A549 (cell line): ENCODE data around the gene CYP2S1. TPM values are rescaled to one million over a fixed set of nuclear protein-coding genes. Genes with fewer than 3 reads are reported as not detected.

ENCODE experiments used
- ATAC-seq, 2 experiments: fragments of 200-7000 bp in 1 of 2; fragments of >200 bp in 1 of 2; cut with Nextera tagmentation in 1 of 2; cut with Tn5 transposase in 1 of 2; 3 replicates each; pipeline versions ENCODE4 v1.8.0 to v1.9.1; 2018 to 2020; ENCODE audit warnings: mild to moderate bottlenecking in 1 of 2, moderate library complexity in 1 of 2
- CTCF ChIA-PET: fragments of 300-600 bp; sonication (Branson Sonifier 250); formaldehyde crosslinking; extraction: SDS; loops from one replicate; lab custom pipeline; 2021; ENCODE audit warnings: antibody characterized with exemption, inconsistent platforms; lab: Yijun Ruan, JAX
- POLR2A ChIA-PET: fragments of 350-600 bp; formaldehyde crosslinking; extraction: SDS; loops from one replicate; lab custom pipeline; 2021; ENCODE audit warnings: antibody characterized with exemption, inconsistent platforms; lab: Yijun Ruan, JAX
- DNase-seq, 2 experiments: peaks; one replicate each; pipeline versions ENCODE4 v3.0.0 to v3.0.0-alpha.2; 2011 to 2016; ENCODE audit warnings: low read depth in 1 of 2, low spot score in 1 of 2
- FAIRE-seq: peaks from 2 replicates; lab custom pipeline; 2011; peaks lifted over from hg19 to GRCh38; lab: Jason Lieb, UNC
- H3K27ac ChIP-seq, 2 experiments: fragments of >200 bp; sonication (Bioruptor Twin); formaldehyde crosslinking; 3 replicates each; pipeline ENCODE4 v1.5.1; 2016 to 2017
- H3K4me1 ChIP-seq: fragments of >200 bp; sonication (Bioruptor Twin); formaldehyde crosslinking; 3 replicates; pipeline ENCODE4 v1.6.1; 2016
- H3K4me2 ChIP-seq: fragments of >200 bp; sonication (Bioruptor Twin); formaldehyde crosslinking; 3 replicates; pipeline ENCODE4 v1.6.1; 2016
- H3K4me3 ChIP-seq: fragments of >200 bp; sonication (Bioruptor Twin); formaldehyde crosslinking; 3 replicates; pipeline ENCODE4 v1.5.1; 2016
- H3K9me3 ChIP-seq: fragments of >200 bp; sonication (Bioruptor Twin); formaldehyde crosslinking; 3 replicates; pipeline ENCODE4 v1.6.1; 2016
- CHD4 ChIP-seq: fragments of 200-600 bp; sonication (generic); IDR thresholded peaks from 2 replicates; pipeline ENCODE4 v1.6.1; 2016; ENCODE audit warnings: antibody characterized with exemption, mild to moderate bottlenecking, borderline replicate concordance
- CTCF ChIP-seq: fragments of >200 bp; sonication (Bioruptor Twin); formaldehyde crosslinking; IDR thresholded peaks from 3 replicates; pipeline ENCODE4 v1.5.1; 2016
- EHF ChIP-seq: fragments of 250-450 bp; sonication (Bioruptor Pico); IDR thresholded peaks from 2 replicates; pipeline ENCODE4 v1.5.0; 2020; ENCODE audit warnings: mild to moderate bottlenecking
- ELK1 ChIP-seq: fragments of 150-350 bp; IDR thresholded peaks from 2 replicates; pipeline ENCODE4 v1.6.1; 2014; ENCODE audit warnings: low read depth, mild to moderate bottlenecking, low read length
- FOSB ChIP-seq: fragments of 250-450 bp; sonication (Bioruptor Pico); IDR thresholded peaks from 2 replicates; pipeline ENCODE4 v1.5.0; 2020; ENCODE audit warnings: mild to moderate bottlenecking, moderate library complexity
- FOXS1 ChIP-seq: fragments of 250-450 bp; sonication (Bioruptor Pico); IDR thresholded peaks from 2 replicates; pipeline ENCODE4 v1.5.0; 2020; ENCODE audit warnings: mild to moderate bottlenecking, moderate library complexity
- HES2 ChIP-seq: fragments of >200 bp; sonication (Bioruptor Twin); formaldehyde crosslinking; IDR thresholded peaks from 2 replicates; pipeline ENCODE4 v1.6.1; 2016
- HMGXB4 ChIP-seq: fragments of 250-450 bp; sonication (Bioruptor Pico); IDR thresholded peaks from 2 replicates; pipeline ENCODE4 v1.5.0; 2021; ENCODE audit warnings: mild to moderate bottlenecking, moderate library complexity, borderline replicate concordance
- KDM5A ChIP-seq: fragments of 200-600 bp; sonication (generic); IDR thresholded peaks from 2 replicates; pipeline ENCODE4 v1.6.1; 2016; ENCODE audit warnings: antibody characterized with exemption, mild to moderate bottlenecking
- MAFK ChIP-seq: fragments of 450-650 bp; IDR thresholded peaks from 2 replicates; pipeline ENCODE4 v1.6.1; 2014; ENCODE audit not compliant: partially characterized antibody
- MAX ChIP-seq: IDR thresholded peaks from 2 replicates; pipeline ENCODE4 v1.6.1; 2012
- MYC ChIP-seq: IDR thresholded peaks from 2 replicates; pipeline ENCODE4 v1.6.1; 2012; ENCODE audit warnings: mild to moderate bottlenecking, inconsistent platforms, low read length, improper control_type of control experiment, borderline replicate concordance
- NFE2L2 ChIP-seq: fragments of 150-350 bp; conservative IDR thresholded peaks from 2 replicates; pipeline ENCODE4 v1.6.1; 2014; ENCODE audit warnings: low read length
- PHF8 ChIP-seq: fragments of 200-600 bp; sonication (generic); IDR thresholded peaks from 2 replicates; pipeline ENCODE4 v1.6.1; 2016; ENCODE audit warnings: low read depth, mild to moderate bottlenecking, antibody characterized with exemption, moderate library complexity, borderline replicate concordance
- RCOR1 ChIP-seq: fragments of 150-350 bp; IDR thresholded peaks from 2 replicates; pipeline ENCODE4 v1.6.1; 2014; ENCODE audit warnings: antibody characterized with exemption, low read length, low read depth
- REST ChIP-seq: fragments of 200-600 bp; sonication (generic); IDR thresholded peaks from 2 replicates; pipeline ENCODE4 v1.6.1; 2016; ENCODE audit warnings: antibody characterized with exemption, mild to moderate bottlenecking, moderate library complexity
- RNF2 ChIP-seq: fragments of 200-600 bp; sonication (generic); IDR thresholded peaks from 2 replicates; pipeline ENCODE4 v1.6.1; 2016; ENCODE audit warnings: low read depth, mild to moderate bottlenecking, antibody characterized with exemption, moderate library complexity, borderline replicate concordance
- SREBF2 ChIP-seq: fragments of 450-650 bp; IDR thresholded peaks from 2 replicates; pipeline ENCODE4 v1.6.1; 2014; ENCODE audit warnings: mild to moderate bottlenecking, moderate library complexity
- USF2 ChIP-seq: fragments of 450-650 bp; IDR thresholded peaks from 2 replicates; pipeline ENCODE4 v1.6.1; 2014; ENCODE audit warnings: antibody characterized with exemption
- ZFP36 ChIP-seq: fragments of 450-650 bp; IDR thresholded peaks from 2 replicates; pipeline ENCODE4 v1.6.1; 2014; ENCODE audit warnings: borderline replicate concordance; ENCODE audit not compliant: partially characterized antibody
- ZSCAN20 ChIP-seq: fragments of 250-450 bp; sonication (Bioruptor Pico); IDR thresholded peaks from 2 replicates; pipeline ENCODE4 v1.8.0; 2022; ENCODE audit warnings: mild to moderate bottlenecking, moderate library complexity
- WGBS: methylation state at CpG from one replicate; pipeline ENCODE4 v1.1.6; 2017; ENCODE audit errors: missing lambda C conversion rate; 5-methylcytosine and 5-hydroxymethylcytosine counted together
- polyA plus RNA-seq, 4 experiments: library from polyadenylated mRNA; depleted of rRNA in 3 of 4; stranded (reverse); fragments of >200 nt; fragmentation: RNase III in 1 of 4; extraction: RNeasy Plus Mini Kit Qiagen cat#74134 plus additional on column Dnase treatment in 1 of 4; gene quantifications; 2 replicates in 3 of 4; 3 replicates in 1 of 4; pipeline ENCODE4 v1.2.3, GENCODE V29; 2011 to 2017

CYP2S1 gene
- polyA plus RNA-seq, 2 of the 4 experiments (the other 2 are of a cell fraction) = 8.6 to 28.1 TPM

- H3K4me1 ChIP-seq = peaks cover 26% of the 10 kb centered on the region
- TF ChIP-seq MYC (no peak), MAFK (no peak), HES2 (no peak), RNF2 (no peak), CHD4 (no peak), HMGXB4 (CRISPR knock-in tag) (no peak), KDM5A (no peak), SREBF2 (no peak)
- TF ChIP-seq, all 56 proteins: peak for 0
- ATAC-seq (no peak), FAIRE-seq (peak; percentile 79), DNase-seq (no peak)
- ChIA-PET CTCF (interaction anchor here (0.7 to 16.4 kb wide), 10 partner anchors 7 to 967 kb away, joined by 3 to 295 read pairs (median 10); partner anchors contain the start of gene HNRNPUL1), POLR2A (no interaction called here)
- H3K4me3 ChIP-seq = no peak overlapping the region
- peak overlapping the region in 1 of 2 experiments; percentile 59; a peak in 3 of 6 replicates for H3K27ac ChIP-seq
- no peaks in the 10 kb centered on the region for H3K9me3 ChIP-seq
- H3K4me2 ChIP-seq = no peak overlapping the region
- 92% methylated on average over 3 of the region's 3 CpGs for WGBS
Measured at GRCh38 chr19:41230067-41230857, 37.2 kb downstream of the CYP2S1 start.

GRCh38 chr19:41232686-41233085 is 39.7 kb downstream of the CYP2S1 start:
- ChIA-PET CTCF (interaction anchor here (0.9 to 9.4 kb wide), 7 partner anchors 12 to 76 kb away, joined by 3 to 119 read pairs (median 7); partner anchors contain the start of gene HNRNPUL1), POLR2A (no interaction called here)
- Histone ChIP-seq H3K27ac (no peak overlapping the region), H3K9me3 (no peaks in the 10 kb centered on the region), H3K4me1 (peaks cover 11% of the 10 kb centered on the region), H3K4me2 (no peak overlapping the region), H3K4me3 (no peak overlapping the region)
- TF ChIP-seq PHF8 (no peak), ELK1 (no peak), CTCF (no peak), FOSB (CRISPR knock-in tag) (no peak), ZSCAN20 (CRISPR knock-in tag) (no peak), MAX (no peak)
- FAIRE-seq (no peak), DNase-seq (no peak), ATAC-seq (no peak)
- 96% methylated on average over 8 of the region's 8 CpGs for WGBS

GRCh38 chr19:41233748-41234240 is 40.8 kb downstream of the CYP2S1 start:
- Histone ChIP-seq H3K4me2 (no peak overlapping the region), H3K9me3 (no peaks in the 10 kb centered on the region), H3K4me1 (peaks cover 6% of the 10 kb centered on the region; the same call in 2 of the 3 replicates), H3K27ac (peak overlapping the region in 1 of 2 experiments; percentile 5; a peak in 1 of 6 replicates), H3K4me3 (no peak overlapping the region)
- DNase-seq = no peak
- CTCF ChIA-PET = interaction anchor here (0.9 to 9.4 kb wide), 4 partner anchors 15 to 75 kb away, joined by 3 to 119 read pairs (median 58); partner anchors contain the start of gene HNRNPUL1
- POLR2A ChIA-PET = interaction anchor here (1.7 kb wide), 1 partner anchor 7 kb away, joined by 6 read pairs; no protein-coding TSS in a partner anchor
- 92% methylated on average over 4 of the region's 4 CpGs for WGBS
- ATAC-seq = no peak
- no peak for FAIRE-seq
- TF ChIP-seq ZFP36 (peak; percentile 92), USF2 (no peak), RCOR1 (peak; percentile 79; the same call in 1 of the 2 replicates), NFE2L2 (no peak), FOXS1 (CRISPR knock-in tag) (no peak), REST (no peak), EHF (no peak)
